ENCODE measurements around the gene TMUB1.

GRCh38 chr7:151077705-151078232 is 5.5 kb downstream of the TMUB1 start:
- TF ChIP-seq CTCF (IDR thresholded peaks at IDR 0.05) (no peak), ZFX (IDR thresholded peaks at IDR 0.05; ENCODE audit: borderline replicate concordance) (no peak)

Data from 22Rv1 (cell line).